ENCODE measurements around the gene DLGAP4.
"Not testable (repeated sequence)": the region's sequence is repeated elsewhere in the genome, so short reads cannot be mapped to it uniquely, and the experiment has no call there.

DLGAP4 gene

GRCh38 chr20:36374995-36375394 is 68.9 kb downstream of the DLGAP4 start:
- Histone ChIP-seq H3K9ac (ENCODE audit: low read depth, low read length) (no peak overlapping the region), H3K27ac (ENCODE audit: low read depth, low read length) (no peak overlapping the region), H3K27me3 (ENCODE audit: insufficient read depth, low read length) (no peaks in the 10 kb centered on the region; the same call in 1 of the 2 replicates), H3K36me3 (ENCODE audit: insufficient read depth, low read length) (no peaks in the 10 kb centered on the region), H3K4me3 (ENCODE audit: low read length) (no peak overlapping the region), H3K4me1 (ENCODE audit: insufficient read depth, low read length) (no peaks in the 10 kb centered on the region), H3K9me3 (ENCODE audit: insufficient read depth, low read depth, low read length) (no peaks in the 10 kb centered on the region)
- 84% methylated on average over 4 of the region's 4 CpGs for WGBS

GRCh38 chr20:36377348-36378326 is 71.5 kb downstream of the DLGAP4 start:
- H3K36me3 ChIP-seq (ENCODE audit: insufficient read depth, low read length) = no peaks in the 10 kb centered on the region
- no peak overlapping the region for H3K9ac ChIP-seq (ENCODE audit: low read depth, low read length)
- H3K27me3 ChIP-seq (ENCODE audit: insufficient read depth, low read length) = no peaks in the 10 kb centered on the region; the same call in 1 of the 2 replicates
- no peaks in the 10 kb centered on the region for H3K9me3 ChIP-seq (ENCODE audit: insufficient read depth, low read depth, low read length)
- no peak overlapping the region for H3K27ac ChIP-seq (ENCODE audit: low read depth, low read length)
- no peaks in the 10 kb centered on the region for H3K4me1 ChIP-seq (ENCODE audit: insufficient read depth, low read length)
- H3K4me3 ChIP-seq (ENCODE audit: low read length) = no peak overlapping the region
- WGBS = 85% methylated on average over 22 of the region's 22 CpGs

GRCh38 chr20:36378686-36379085 is 72.5 kb downstream of the DLGAP4 start:
- Histone ChIP-seq H3K27ac (ENCODE audit: low read depth, low read length) (no peak overlapping the region), H3K4me1 (ENCODE audit: insufficient read depth, low read length) (no peaks in the 10 kb centered on the region), H3K4me3 (ENCODE audit: low read length) (no peak overlapping the region), H3K36me3 (ENCODE audit: insufficient read depth, low read length) (no peaks in the 10 kb centered on the region), H3K9me3 (ENCODE audit: insufficient read depth, low read depth, low read length) (no peaks in the 10 kb centered on the region), H3K9ac (ENCODE audit: low read depth, low read length) (no peak overlapping the region), H3K27me3 (ENCODE audit: insufficient read depth, low read length) (no peaks in the 10 kb centered on the region; the same call in 1 of the 2 replicates)
- 89% methylated on average over 9 of the region's 9 CpGs for WGBS

- not testable (repeated sequence) for H3K9me3 ChIP-seq (ENCODE audit: insufficient read depth, low read depth, low read length); H3K9ac ChIP-seq (ENCODE audit: low read depth, low read length); H3K4me3 ChIP-seq (ENCODE audit: low read length); H3K4me1 ChIP-seq (ENCODE audit: insufficient read depth, low read length); H3K27ac ChIP-seq (ENCODE audit: low read depth, low read length); H3K36me3 ChIP-seq (ENCODE audit: insufficient read depth, low read length); H3K27me3 ChIP-seq (ENCODE audit: insufficient read depth, low read length)
- WGBS = 94% methylated on average over 1 of the region's 1 CpG
Observed at GRCh38 chr20:36379914-36380313, 73.8 kb downstream of the DLGAP4 start.

GRCh38 chr20:36384022-36384619 is 78.0 kb downstream of the DLGAP4 start:
- no peaks in the 10 kb centered on the region for H3K9me3 ChIP-seq (ENCODE audit: insufficient read depth, low read depth, low read length)
- 7% methylated on average over 6 of the region's 6 CpGs for WGBS
- H3K4me3 ChIP-seq (ENCODE audit: low read length) = no peak overlapping the region
- no peaks in the 10 kb centered on the region for H3K4me1 ChIP-seq (ENCODE audit: insufficient read depth, low read length)
- H3K27ac ChIP-seq (ENCODE audit: low read depth, low read length) = no peak overlapping the region
- H3K36me3 ChIP-seq (ENCODE audit: insufficient read depth, low read length) = no peaks in the 10 kb centered on the region
- no peaks in the 10 kb centered on the region for H3K27me3 ChIP-seq (ENCODE audit: insufficient read depth, low read length)
- no peak overlapping the region for H3K9ac ChIP-seq (ENCODE audit: low read depth, low read length)

- H3K27ac ChIP-seq (ENCODE audit: low read depth, low read length) = no peak overlapping the region
- no peak overlapping the region for H3K9ac ChIP-seq (ENCODE audit: low read depth, low read length)
- WGBS = 85% methylated on average over 3 of the region's 3 CpGs
- H3K4me3 ChIP-seq (ENCODE audit: low read length) = no peak overlapping the region
- no peaks in the 10 kb centered on the region for H3K27me3 ChIP-seq (ENCODE audit: insufficient read depth, low read length)
- H3K36me3 ChIP-seq (ENCODE audit: insufficient read depth, low read length) = no peaks in the 10 kb centered on the region
- H3K4me1 ChIP-seq (ENCODE audit: insufficient read depth, low read length) = peaks cover under 1% of the 10 kb centered on the region; the same call in 1 of the 2 replicates
- H3K9me3 ChIP-seq (ENCODE audit: insufficient read depth, low read depth, low read length) = no peaks in the 10 kb centered on the region
Observed at GRCh38 chr20:36385503-36385902, 79.4 kb downstream of the DLGAP4 start.

- peaks cover 7% of the 10 kb centered on the region for H3K4me1 ChIP-seq (ENCODE audit: insufficient read depth, low read length)
- H3K27me3 ChIP-seq (ENCODE audit: insufficient read depth, low read length) = no peaks in the 10 kb centered on the region
- no peaks in the 10 kb centered on the region for H3K9me3 ChIP-seq (ENCODE audit: insufficient read depth, low read depth, low read length)
- no peaks in the 10 kb centered on the region for H3K36me3 ChIP-seq (ENCODE audit: insufficient read depth, low read length)
- H3K27ac ChIP-seq (ENCODE audit: low read depth, low read length) = no peak overlapping the region
- H3K9ac ChIP-seq (ENCODE audit: low read depth, low read length) = no peak overlapping the region
- no peak overlapping the region for H3K4me3 ChIP-seq (ENCODE audit: low read length)
Observed at GRCh38 chr20:36386236-36386635, 80.1 kb downstream of the DLGAP4 start.

- no peaks in the 10 kb centered on the region for H3K27me3 ChIP-seq (ENCODE audit: insufficient read depth, low read length)
Observed at GRCh38 chr20:36390269-36390668, 84.1 kb downstream of the DLGAP4 start.

GRCh38 chr20:36390719-36391415 is 84.7 kb downstream of the DLGAP4 start:
- 64% methylated on average over 4 of the region's 6 CpGs for WGBS
- Histone ChIP-seq H3K27ac (ENCODE audit: low read depth, low read length) (peak overlapping the region; percentile 50; the same call in 1 of the 2 replicates), H3K27me3 (ENCODE audit: insufficient read depth, low read length) (no peaks in the 10 kb centered on the region), H3K9me3 (ENCODE audit: insufficient read depth, low read depth, low read length) (no peaks in the 10 kb centered on the region), H3K36me3 (ENCODE audit: insufficient read depth, low read length) (no peaks in the 10 kb centered on the region), H3K4me3 (ENCODE audit: low read length) (no peak overlapping the region), H3K4me1 (ENCODE audit: insufficient read depth, low read length) (peaks cover 16% of the 10 kb centered on the region), H3K9ac (ENCODE audit: low read depth, low read length) (no peak overlapping the region)

More at GRCh38 chr20:36390269-36390668, 84.1 kb downstream of the DLGAP4 start:
- Histone ChIP-seq H3K36me3 (ENCODE audit: insufficient read depth, low read length) (no peaks in the 10 kb centered on the region), H3K4me1 (ENCODE audit: insufficient read depth, low read length) (peaks cover 16% of the 10 kb centered on the region), H3K9me3 (ENCODE audit: insufficient read depth, low read depth, low read length) (no peaks in the 10 kb centered on the region), H3K27ac (ENCODE audit: low read depth, low read length) (no peak overlapping the region), H3K9ac (ENCODE audit: low read depth, low read length) (no peak overlapping the region), H3K4me3 (ENCODE audit: low read length) (no peak overlapping the region)
- 82% methylated on average over 2 of the region's 2 CpGs for WGBS

GRCh38 chr20:36391456-36391855 is 85.3 kb downstream of the DLGAP4 start:
- Histone ChIP-seq H3K36me3 (ENCODE audit: insufficient read depth, low read length) (no peaks in the 10 kb centered on the region), H3K9ac (ENCODE audit: low read depth, low read length) (no peak overlapping the region), H3K27ac (ENCODE audit: low read depth, low read length) (peak overlapping the region; percentile 56; the same call in 1 of the 2 replicates), H3K4me3 (ENCODE audit: low read length) (no peak overlapping the region), H3K27me3 (ENCODE audit: insufficient read depth, low read length) (no peaks in the 10 kb centered on the region), H3K9me3 (ENCODE audit: insufficient read depth, low read depth, low read length) (no peaks in the 10 kb centered on the region), H3K4me1 (ENCODE audit: insufficient read depth, low read length) (peaks cover 16% of the 10 kb centered on the region)
- 18% methylated on average over 4 of the region's 5 CpGs for WGBS

- H3K4me1 ChIP-seq (ENCODE audit: insufficient read depth, low read length) = peaks cover 16% of the 10 kb centered on the region
- WGBS = 55% methylated on average over 5 of the region's 5 CpGs
Observed at GRCh38 chr20:36391955-36392354, 85.8 kb downstream of the DLGAP4 start.

More at GRCh38 chr20:36391955-36392354, 85.8 kb downstream of the DLGAP4 start:
- H3K27me3 ChIP-seq (ENCODE audit: insufficient read depth, low read length) = no peaks in the 10 kb centered on the region
- H3K9me3 ChIP-seq (ENCODE audit: insufficient read depth, low read depth, low read length) = no peaks in the 10 kb centered on the region
- H3K9ac ChIP-seq (ENCODE audit: low read depth, low read length) = no peak overlapping the region
- H3K36me3 ChIP-seq (ENCODE audit: insufficient read depth, low read length) = no peaks in the 10 kb centered on the region
- no peak overlapping the region for H3K4me3 ChIP-seq (ENCODE audit: low read length)
- H3K27ac ChIP-seq (ENCODE audit: low read depth, low read length) = peak overlapping the region; percentile 56; the same call in 1 of the 2 replicates
